HL-60 (cell line): ENCODE data around the gene TAF4.

ENCODE experiments used
- DNase-seq, 2 experiments: peaks; one replicate each; pipeline ENCODE4 v3.0.0-alpha.2; 2010 to 2020; ENCODE audit warnings: low read depth in 1 of 2, low spot score in 1 of 2
- H3K27ac ChIP-seq: fragments of 250-450 bp; sonication (Bioruptor Pico); replicated peaks from 2 replicates; pipeline ENCODE4 v1.5.1; 2020; ENCODE audit warnings: mild to moderate bottlenecking, moderate library complexity
- H3K27me3 ChIP-seq: fragments of 250-450 bp; sonication (Bioruptor Pico); 2 replicates; pipeline ENCODE4 v1.5.1; 2021; ENCODE audit warnings: mild to moderate bottlenecking, moderate library complexity; ENCODE audit not compliant: insufficient read depth, poor library complexity, severe bottlenecking
- H3K4me3 ChIP-seq: replicated peaks from 2 replicates; pipeline ENCODE4 v1.5.1; 2011; ENCODE audit warnings: mild to moderate bottlenecking, control low read depth, low read length; ENCODE audit not compliant: insufficient read depth
- GABPA ChIP-seq: IDR thresholded peaks from 2 replicates; pipeline ENCODE4 v1.6.1; 2012; ENCODE audit warnings: low read depth
- POLR2AphosphoS5 ChIP-seq: IDR thresholded peaks from 2 replicates; pipeline ENCODE4 v1.6.1; 2012; ENCODE audit warnings: low read depth
- SPI1 ChIP-seq: IDR thresholded peaks from 2 replicates; pipeline ENCODE4 v1.6.1; 2012; ENCODE audit warnings: low read depth, mild to moderate bottlenecking, borderline replicate concordance
- TF ChIP-seq, protein P1 (sequence below): IDR thresholded peaks from one replicate; pipeline ENCODE4 v1.5.1; 2011; ENCODE audit warnings: low read length, control low read depth, inconsistent platforms; ENCODE audit not compliant: insufficient read depth
- TF ChIP-seq, protein P2 (sequence below): IDR thresholded peaks from 2 replicates; pipeline ENCODE4 v1.6.1; 2012; ENCODE audit warnings: low read depth; ENCODE audit not compliant: insufficient replicate concordance

TAF4 gene

DNA sequence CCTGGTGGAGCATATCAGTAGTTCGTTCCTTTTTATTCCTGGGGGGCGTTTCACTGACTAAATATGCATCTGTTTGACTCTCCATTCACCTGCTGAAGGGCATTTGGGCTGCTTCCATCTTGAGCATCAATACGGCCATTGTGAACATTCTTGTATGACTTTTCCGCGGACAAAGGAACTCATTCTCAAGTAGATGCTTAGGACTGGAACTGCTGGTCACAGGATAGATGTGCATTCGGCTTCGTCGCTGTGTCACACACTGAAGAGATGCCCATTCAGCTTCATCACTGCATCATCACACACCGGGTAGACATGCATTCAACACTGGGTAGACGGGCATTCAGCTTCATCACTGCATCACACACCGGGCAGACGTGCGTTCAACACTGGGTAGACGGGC lies 95.3 kb downstream of the TAF4 start:
- Histone ChIP-seq H3K4me3 (no peak overlapping the region), H3K27ac (no peak overlapping the region), H3K27me3 (peaks cover 4% of the 10 kb centered on the region)
- DNase-seq, result no peak
- no peak for TF ChIP-seq SPI1
- TF ChIP-seq, protein P1, sequence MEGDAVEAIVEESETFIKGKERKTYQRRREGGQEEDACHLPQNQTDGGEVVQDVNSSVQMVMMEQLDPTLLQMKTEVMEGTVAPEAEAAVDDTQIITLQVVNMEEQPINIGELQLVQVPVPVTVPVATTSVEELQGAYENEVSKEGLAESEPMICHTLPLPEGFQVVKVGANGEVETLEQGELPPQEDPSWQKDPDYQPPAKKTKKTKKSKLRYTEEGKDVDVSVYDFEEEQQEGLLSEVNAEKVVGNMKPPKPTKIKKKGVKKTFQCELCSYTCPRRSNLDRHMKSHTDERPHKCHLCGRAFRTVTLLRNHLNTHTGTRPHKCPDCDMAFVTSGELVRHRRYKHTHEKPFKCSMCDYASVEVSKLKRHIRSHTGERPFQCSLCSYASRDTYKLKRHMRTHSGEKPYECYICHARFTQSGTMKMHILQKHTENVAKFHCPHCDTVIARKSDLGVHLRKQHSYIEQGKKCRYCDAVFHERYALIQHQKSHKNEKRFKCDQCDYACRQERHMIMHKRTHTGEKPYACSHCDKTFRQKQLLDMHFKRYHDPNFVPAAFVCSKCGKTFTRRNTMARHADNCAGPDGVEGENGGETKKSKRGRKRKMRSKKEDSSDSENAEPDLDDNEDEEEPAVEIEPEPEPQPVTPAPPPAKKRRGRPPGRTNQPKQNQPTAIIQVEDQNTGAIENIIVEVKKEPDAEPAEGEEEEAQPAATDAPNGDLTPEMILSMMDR, result no peak
- TF ChIP-seq GABPA, result no peak
- TF ChIP-seq, protein P2, sequence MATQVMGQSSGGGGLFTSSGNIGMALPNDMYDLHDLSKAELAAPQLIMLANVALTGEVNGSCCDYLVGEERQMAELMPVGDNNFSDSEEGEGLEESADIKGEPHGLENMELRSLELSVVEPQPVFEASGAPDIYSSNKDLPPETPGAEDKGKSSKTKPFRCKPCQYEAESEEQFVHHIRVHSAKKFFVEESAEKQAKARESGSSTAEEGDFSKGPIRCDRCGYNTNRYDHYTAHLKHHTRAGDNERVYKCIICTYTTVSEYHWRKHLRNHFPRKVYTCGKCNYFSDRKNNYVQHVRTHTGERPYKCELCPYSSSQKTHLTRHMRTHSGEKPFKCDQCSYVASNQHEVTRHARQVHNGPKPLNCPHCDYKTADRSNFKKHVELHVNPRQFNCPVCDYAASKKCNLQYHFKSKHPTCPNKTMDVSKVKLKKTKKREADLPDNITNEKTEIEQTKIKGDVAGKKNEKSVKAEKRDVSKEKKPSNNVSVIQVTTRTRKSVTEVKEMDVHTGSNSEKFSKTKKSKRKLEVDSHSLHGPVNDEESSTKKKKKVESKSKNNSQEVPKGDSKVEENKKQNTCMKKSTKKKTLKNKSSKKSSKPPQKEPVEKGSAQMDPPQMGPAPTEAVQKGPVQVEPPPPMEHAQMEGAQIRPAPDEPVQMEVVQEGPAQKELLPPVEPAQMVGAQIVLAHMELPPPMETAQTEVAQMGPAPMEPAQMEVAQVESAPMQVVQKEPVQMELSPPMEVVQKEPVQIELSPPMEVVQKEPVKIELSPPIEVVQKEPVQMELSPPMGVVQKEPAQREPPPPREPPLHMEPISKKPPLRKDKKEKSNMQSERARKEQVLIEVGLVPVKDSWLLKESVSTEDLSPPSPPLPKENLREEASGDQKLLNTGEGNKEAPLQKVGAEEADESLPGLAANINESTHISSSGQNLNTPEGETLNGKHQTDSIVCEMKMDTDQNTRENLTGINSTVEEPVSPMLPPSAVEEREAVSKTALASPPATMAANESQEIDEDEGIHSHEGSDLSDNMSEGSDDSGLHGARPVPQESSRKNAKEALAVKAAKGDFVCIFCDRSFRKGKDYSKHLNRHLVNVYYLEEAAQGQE, result no peak
- no peak for TF ChIP-seq POLR2AphosphoS5

DNA sequence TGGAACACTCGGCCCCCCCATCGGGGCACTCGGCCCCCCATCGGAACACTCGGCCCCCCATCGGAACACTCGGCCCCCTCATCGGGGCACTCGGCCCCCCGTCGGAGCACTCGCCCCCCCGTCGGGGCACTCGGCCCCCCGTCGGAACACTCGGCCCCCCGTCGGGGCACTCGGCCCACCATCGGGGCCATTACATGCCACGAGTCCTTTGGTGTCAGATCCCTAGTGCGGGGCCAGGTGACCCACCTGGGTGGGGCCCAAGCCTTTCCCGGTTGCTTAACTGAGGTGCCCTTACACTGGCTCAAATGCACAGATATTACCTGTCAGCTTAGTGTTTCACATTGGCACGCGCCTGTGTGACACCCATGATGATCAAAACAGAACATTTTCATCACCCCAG lies 95.9 kb downstream of the TAF4 start:
- peaks cover 9% of the 10 kb centered on the region for H3K27me3 ChIP-seq
- no peak overlapping the region for H3K4me3 ChIP-seq
- no peak for DNase-seq
- TF ChIP-seq, protein P1, result no peak
- TF ChIP-seq, protein P2, result no peak
- TF ChIP-seq SPI1 (no peak), GABPA (no peak), POLR2AphosphoS5 (no peak)
- H3K27ac ChIP-seq, result no peak overlapping the region

DNA sequence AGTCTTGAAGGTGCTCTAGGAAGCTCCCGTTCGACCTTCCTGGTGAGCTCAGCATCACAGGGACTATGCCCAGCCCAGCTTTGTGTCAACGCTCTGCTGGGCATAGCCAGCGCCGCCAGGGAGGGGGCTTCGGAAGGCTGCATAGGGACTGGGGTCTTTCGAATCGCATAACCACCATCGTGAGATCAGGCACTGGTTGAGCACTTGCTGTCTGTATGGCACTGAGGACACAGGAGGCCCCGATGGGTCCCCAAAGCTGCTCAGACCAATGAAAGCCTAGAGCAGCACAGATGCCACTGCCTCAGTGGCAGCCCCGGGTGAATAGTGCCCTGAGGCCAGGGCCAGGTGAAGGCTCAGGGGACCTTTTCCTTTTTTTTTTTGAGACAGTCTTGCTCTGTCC lies 96.7 kb downstream of the TAF4 start:
- TF ChIP-seq, protein P1, result no peak
- TF ChIP-seq, protein P2, result no peak
- TF ChIP-seq POLR2AphosphoS5, result no peak
- TF ChIP-seq SPI1, result no peak
- TF ChIP-seq GABPA, result no peak
- DNase-seq, result no peak
- Histone ChIP-seq H3K27me3 (peaks cover 12% of the 10 kb centered on the region), H3K27ac (no peak overlapping the region), H3K4me3 (no peak overlapping the region)
